ENCODE results near the gene DDX46. TPM values are rescaled to one million over a fixed set of nuclear protein-coding genes. Genes with fewer than 3 reads are reported as not detected.

DDX46 gene
- total RNA-seq, 1 experiment from 2014 or later: 99.3 TPM

- Histone ChIP-seq H2AFZ (ENCODE audit: low read depth, low read length, poor library complexity, severe bottlenecking) (no peak overlapping the region), H3K9me2 (ENCODE audit: insufficient read depth) (no peaks in the 10 kb centered on the region), H3K9me3 (ENCODE audit: control insufficient read depth in 1 of 2, insufficient read depth in 1 of 2, low read depth in 1 of 2, low read length in 2 of 2) (no peaks in the 10 kb centered on the region), H3K36me3 (ENCODE audit: control insufficient read depth in 1 of 2, insufficient read depth in 2 of 2, low read length in 2 of 2) (peaks cover 30 to 60% of the 10 kb centered on the region in 2 experiments), H3K79me2 (ENCODE audit: insufficient read depth, low read length) (peaks cover 7% of the 10 kb centered on the region; the same call in 1 of the 2 replicates), H3K27me3 (ENCODE audit: insufficient read depth, low read length) (no peaks in the 10 kb centered on the region), H3K4me1 (ENCODE audit: control insufficient read depth in 1 of 2, insufficient read depth in 2 of 2, low read length in 2 of 2) (no peaks in the 10 kb centered on the region), H4K20me1 (ENCODE audit: insufficient read depth) (peaks cover 4% of the 10 kb centered on the region; the same call in 1 of the 2 replicates), H3K9ac (ENCODE audit: low read length) (no peak overlapping the region), H3K27ac (ENCODE audit: low read depth, low read length) (no peak overlapping the region), H3K4me3 (replicated peaks in 1 of 2; ENCODE audit: low read depth in 1 of 2, low read length in 2 of 2) (no peak overlapping the region), H3K4me2 (ENCODE audit: low read length) (no peak overlapping the region)
- no TSS peak for BruUV-seq (replicated peaks)
- CTCF ChIA-PET: no interaction called here
- no peak for DNase-seq (ENCODE audit: low read depth, low spot score)
- RAD21 ChIA-PET (ENCODE audit: low non-redundant PET in 1 of 2, low total read pairs in 2 of 2, uncharacterized antibody in 2 of 2, unreplicated experiment in 2 of 2): no interaction called here
- TF ChIP-seq CEBPB (IDR thresholded peaks at IDR 0.05; ENCODE audit: low read depth): no peak
- POLR2A ChIA-PET: no interaction called here
- intact Hi-C loops (cut with micrococcal nuclease): loop anchor here (5.0 kb wide), 1 partner anchor 528 kb away; no protein-coding TSS in a partner anchor
- ATAC-seq: no peak
These were observed 55.2 kb downstream of the DDX46 start for GRCh38 chr5:134813827-134814226.

GRCh38 chr5:134817006-134817405 lies 58.4 kb downstream of the DDX46 start:
- Histone ChIP-seq H3K4me3 (replicated peaks in 1 of 2; ENCODE audit: low read depth in 1 of 2, low read length in 2 of 2) (no peak overlapping the region), H3K4me2 (ENCODE audit: low read length) (no peak overlapping the region), H3K9ac (ENCODE audit: low read length) (no peak overlapping the region), H2AFZ (ENCODE audit: low read depth, low read length, poor library complexity, severe bottlenecking) (no peak overlapping the region), H3K79me2 (ENCODE audit: insufficient read depth, low read length) (peaks cover 7% of the 10 kb centered on the region; the same call in 1 of the 2 replicates), H3K36me3 (ENCODE audit: control insufficient read depth in 1 of 2, insufficient read depth in 2 of 2, low read length in 2 of 2) (peaks cover 42 to 59% of the 10 kb centered on the region in 2 experiments), H3K4me1 (ENCODE audit: control insufficient read depth in 1 of 2, insufficient read depth in 2 of 2, low read length in 2 of 2) (no peaks in the 10 kb centered on the region), H3K27ac (ENCODE audit: low read depth, low read length) (no peak overlapping the region), H4K20me1 (ENCODE audit: insufficient read depth) (peaks cover 4% of the 10 kb centered on the region; the same call in 1 of the 2 replicates), H3K9me3 (ENCODE audit: control insufficient read depth in 1 of 2, insufficient read depth in 1 of 2, low read depth in 1 of 2, low read length in 2 of 2) (no peaks in the 10 kb centered on the region), H3K27me3 (ENCODE audit: insufficient read depth, low read length) (no peaks in the 10 kb centered on the region), H3K9me2 (ENCODE audit: insufficient read depth) (no peaks in the 10 kb centered on the region)
- ChIA-PET CTCF (no interaction called here), RAD21 (ENCODE audit: low non-redundant PET in 1 of 2, low total read pairs in 2 of 2, uncharacterized antibody in 2 of 2, unreplicated experiment in 2 of 2) (no interaction called here), POLR2A (no interaction called here)
- TF ChIP-seq SP1 (IDR thresholded peaks at IDR 0.05; ENCODE audit: low read depth): no peak
- TF ChIP-seq EZH2phosphoT487 (IDR thresholded peaks at IDR 0.05; ENCODE audit: borderline replicate concordance): no peak
- TF ChIP-seq CEBPB (IDR thresholded peaks at IDR 0.05; ENCODE audit: low read depth): no peak
- no peak for TF ChIP-seq EGR1 (IDR thresholded peaks at IDR 0.05; ENCODE audit: low read depth)
- TF ChIP-seq CTCF (IDR thresholded peaks at IDR 0.05 in 2 of 3, conservative IDR thresholded peaks at IDR 0.05 in 1 of 3; ENCODE audit: borderline replicate concordance in 1 of 3, insufficient read depth in 1 of 3, low read depth in 2 of 3, low read length in 2 of 3): no peak
- TF ChIP-seq TCF7L2 (IDR thresholded peaks at IDR 0.05; ENCODE audit: borderline replicate concordance, extremely low read depth, insufficient read depth, insufficient read length): no peak
- no peak for TF ChIP-seq POLR2A (IDR thresholded peaks at IDR 0.05; ENCODE audit: borderline replicate concordance, extremely low read depth, insufficient read depth, insufficient read length)
- intact Hi-C loops (cut with micrococcal nuclease): no loop called here
- DNase-seq (ENCODE audit: low read depth, low spot score) (no peak), ATAC-seq (no peak)
- BruUV-seq (replicated peaks): TSS peak; percentile 15

Measured in HCT116 (cell line).